GM12801 (cell line): ENCODE results near the gene NFATC2IP.

Experiments
- TF ChIP-seq, protein P1 (sequence below): IDR thresholded peaks from one replicate; pipeline ENCODE4 v1.5.1; 2011; ENCODE audit warnings: control low read depth; ENCODE audit not compliant: insufficient read length; ENCODE audit errors: extremely low read depth

The NFATC2IP gene

DNA sequence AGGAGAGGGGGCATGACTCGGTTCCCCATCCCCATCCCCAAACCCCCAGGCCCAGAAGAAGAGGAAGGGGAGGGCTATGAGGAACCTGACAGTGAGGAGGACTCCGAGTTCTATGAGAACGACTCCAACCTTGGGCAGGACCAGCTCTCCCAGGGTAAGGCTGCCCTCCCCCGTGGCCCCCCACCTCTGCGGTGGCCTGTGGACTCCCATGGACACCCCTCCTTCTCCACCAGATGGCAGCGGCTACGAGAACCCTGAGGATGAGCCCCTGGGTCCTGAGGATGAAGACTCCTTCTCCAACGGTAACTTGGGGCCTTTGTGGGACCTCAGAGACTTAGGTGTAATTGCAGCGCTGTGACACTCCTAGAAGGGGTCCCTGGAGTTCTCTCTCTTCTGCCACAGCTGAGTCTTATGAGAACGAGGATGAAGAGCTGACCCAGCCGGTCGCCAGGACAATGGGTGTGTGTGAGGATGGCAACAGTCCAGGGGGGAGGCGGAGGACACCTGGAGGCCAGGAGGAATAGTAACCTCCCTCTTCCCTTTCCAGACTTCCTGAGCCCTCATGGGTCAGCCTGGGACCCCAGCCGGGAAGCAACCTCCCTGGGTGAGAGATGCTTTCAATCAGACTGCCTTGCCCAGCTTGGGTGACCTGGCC is 13.4 kb upstream of the NFATC2IP start:
- TF ChIP-seq, protein P1, sequence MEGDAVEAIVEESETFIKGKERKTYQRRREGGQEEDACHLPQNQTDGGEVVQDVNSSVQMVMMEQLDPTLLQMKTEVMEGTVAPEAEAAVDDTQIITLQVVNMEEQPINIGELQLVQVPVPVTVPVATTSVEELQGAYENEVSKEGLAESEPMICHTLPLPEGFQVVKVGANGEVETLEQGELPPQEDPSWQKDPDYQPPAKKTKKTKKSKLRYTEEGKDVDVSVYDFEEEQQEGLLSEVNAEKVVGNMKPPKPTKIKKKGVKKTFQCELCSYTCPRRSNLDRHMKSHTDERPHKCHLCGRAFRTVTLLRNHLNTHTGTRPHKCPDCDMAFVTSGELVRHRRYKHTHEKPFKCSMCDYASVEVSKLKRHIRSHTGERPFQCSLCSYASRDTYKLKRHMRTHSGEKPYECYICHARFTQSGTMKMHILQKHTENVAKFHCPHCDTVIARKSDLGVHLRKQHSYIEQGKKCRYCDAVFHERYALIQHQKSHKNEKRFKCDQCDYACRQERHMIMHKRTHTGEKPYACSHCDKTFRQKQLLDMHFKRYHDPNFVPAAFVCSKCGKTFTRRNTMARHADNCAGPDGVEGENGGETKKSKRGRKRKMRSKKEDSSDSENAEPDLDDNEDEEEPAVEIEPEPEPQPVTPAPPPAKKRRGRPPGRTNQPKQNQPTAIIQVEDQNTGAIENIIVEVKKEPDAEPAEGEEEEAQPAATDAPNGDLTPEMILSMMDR: no peak

DNA sequence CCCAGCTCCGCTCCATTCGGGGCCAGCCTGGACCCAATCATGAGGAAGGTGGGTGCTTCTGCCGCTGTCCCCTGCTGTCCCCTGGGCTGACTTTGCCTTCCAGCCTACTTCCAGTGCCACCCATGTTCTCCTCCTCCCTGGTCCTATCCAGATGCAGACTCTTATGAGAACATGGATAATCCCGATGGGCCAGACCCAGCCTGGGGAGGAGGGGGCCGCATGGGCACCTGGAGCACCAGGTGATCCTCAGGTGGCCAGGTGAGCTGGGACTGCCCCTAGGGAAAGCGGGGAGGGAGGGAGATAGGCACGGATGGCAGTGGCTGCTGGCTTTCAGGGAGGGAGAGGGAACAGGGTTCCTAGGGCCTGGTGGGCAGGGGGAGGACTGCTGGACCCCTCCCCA is 12.0 kb upstream of the NFATC2IP start:
- TF ChIP-seq, protein P1: no peak

DNA sequence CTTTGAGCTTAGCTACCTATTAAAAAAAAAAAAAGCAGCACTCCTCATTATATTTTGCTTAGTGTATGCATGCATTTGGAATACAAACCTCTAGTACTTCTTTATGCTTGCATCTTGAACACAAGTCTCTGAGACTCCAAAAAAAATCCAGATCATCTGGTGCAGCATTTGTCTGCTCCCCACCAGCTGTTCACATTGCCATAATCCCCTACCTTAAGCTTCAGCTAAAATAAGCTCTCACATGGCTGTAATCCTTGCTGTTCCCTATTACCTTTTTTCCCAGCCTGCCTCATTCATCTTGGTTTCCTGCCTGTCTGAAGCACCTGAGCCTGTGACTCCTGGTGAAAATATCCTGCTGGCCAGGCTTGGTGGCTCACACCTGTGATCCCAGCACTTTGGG is 7.5 kb upstream of the NFATC2IP start:
- TF ChIP-seq, protein P1: no peak

DNA sequence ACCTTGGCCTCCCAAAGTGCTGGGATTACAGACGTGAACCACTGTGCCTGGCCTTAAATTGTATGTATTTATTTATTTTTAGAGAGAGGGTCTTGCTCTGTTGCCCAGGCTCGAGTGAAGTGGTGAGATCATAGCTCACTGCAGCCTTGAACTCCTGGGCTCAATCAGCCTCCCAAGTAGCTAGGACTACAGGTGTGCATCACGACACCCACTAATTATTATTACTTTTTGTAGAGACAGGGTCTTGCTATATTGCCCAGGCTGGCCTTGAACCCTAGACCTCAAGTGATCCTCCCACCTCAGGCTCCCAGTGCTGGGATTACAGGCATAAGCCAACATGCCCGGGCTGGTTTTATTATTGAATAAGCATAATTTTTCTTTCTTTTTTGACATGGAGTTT is 4.1 kb upstream of the NFATC2IP start:
- TF ChIP-seq, protein P1: no peak

DNA sequence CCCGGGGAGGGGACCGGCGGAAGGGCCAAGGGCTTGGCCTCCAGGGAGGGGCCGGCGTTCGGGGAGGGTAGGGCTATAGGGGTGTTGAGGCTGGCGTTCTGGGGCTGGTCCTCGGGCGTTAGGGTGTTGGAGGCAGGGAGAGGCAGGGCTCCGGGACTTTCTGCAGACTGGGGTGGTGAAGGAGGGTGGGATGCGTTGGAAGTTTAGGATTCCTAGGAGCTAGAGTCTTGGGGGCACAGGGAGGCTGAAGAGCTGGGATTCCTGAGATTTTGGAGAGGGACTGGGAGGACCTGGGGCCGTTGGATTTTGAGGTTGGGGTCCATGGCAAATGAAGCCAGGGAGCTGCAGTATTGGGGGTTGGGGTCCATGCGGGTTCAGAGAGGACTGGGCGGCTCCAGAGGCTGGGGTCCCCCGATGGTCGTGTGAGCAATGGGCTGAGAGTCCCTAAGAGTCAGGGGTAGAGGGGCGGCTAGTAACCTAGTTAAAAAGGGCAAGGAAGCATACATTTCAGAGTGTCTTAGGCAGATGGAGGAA is 740 bp downstream of the NFATC2IP start:
- TF ChIP-seq, protein P1: no peak

DNA sequence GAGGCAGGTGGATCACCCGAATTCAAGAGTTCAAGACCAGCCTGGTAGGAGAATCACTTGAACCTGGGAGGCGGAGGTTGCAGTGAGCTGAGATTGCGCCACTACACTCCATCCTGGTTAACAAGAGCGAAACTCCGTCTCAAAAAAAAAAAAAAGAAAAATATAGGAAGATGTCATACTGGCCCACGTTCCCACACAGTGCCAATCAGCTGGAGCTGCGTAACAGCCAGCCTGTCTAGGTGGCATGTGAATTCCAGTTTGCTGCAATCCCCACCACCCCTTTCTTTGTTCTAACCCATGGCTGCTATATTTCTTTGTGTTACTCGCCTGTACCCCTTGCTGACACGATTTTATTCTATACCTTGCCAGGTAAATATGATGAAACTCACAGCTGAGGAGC is 7.5 kb downstream of the NFATC2IP start:
- TF ChIP-seq, protein P1: no peak

DNA sequence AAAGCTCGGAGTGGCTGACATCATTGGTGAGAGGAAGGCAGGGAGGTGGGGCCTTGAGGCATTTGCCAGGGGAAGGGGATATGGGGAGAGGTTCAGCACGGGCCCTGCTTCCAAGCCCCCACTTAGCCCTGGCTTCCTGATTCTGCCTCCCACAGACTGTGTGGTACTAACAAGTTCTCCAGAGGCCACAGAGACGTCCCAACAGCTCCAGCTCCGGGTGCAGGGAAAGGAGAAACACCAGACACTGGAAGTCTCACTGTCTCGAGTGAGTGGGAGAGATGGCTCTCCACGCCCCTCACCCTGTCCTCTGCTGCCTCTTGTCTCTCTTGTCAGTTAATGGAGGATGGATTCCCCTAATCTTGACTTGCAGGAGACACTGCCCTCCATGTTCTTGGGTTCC is 8.1 kb downstream of the NFATC2IP start:
- TF ChIP-seq, protein P1: no peak
